Right renal pelvis (tissue), 4 donors: Measurements from ENCODE around the gene SYNDIG1. TPM values are rescaled to one million over a fixed set of nuclear protein-coding genes. Genes with fewer than 3 reads are reported as not detected.

Experiments used
- DNase-seq, 4 donors: peaks; one replicate each; pipeline ENCODE4 v3.0.0-alpha.2; 2013; ENCODE audit warnings: low read depth in 4 of 4, low spot score in 3 of 4, missing footprints in 1 of 4
- polyA plus RNA-seq, 4 donors: library from polyadenylated mRNA; unstranded; fragments of 120-200 nt; gene quantifications; one replicate each; pipeline ENCODE4 v1.2.1, GENCODE V29; 2013; ENCODE audit not compliant: insufficient read length in 4 of 4

Gene SYNDIG1
- polyA plus RNA-seq, 4 donors = 7.9 to 9.8 (median 9.6) TPM

GRCh38 chr20:24518515-24518914 lies 49.1 kb downstream of the SYNDIG1 start:
- DNase-seq = no peak

- DNase-seq = no peak
Observed at GRCh38 chr20:24519476-24519875, 50.0 kb downstream of the SYNDIG1 start.

GRCh38 chr20:24521032-24521431 lies 51.6 kb downstream of the SYNDIG1 start:
- DNase-seq = no peak

GRCh38 chr20:24522452-24523330 lies 53.3 kb downstream of the SYNDIG1 start:
- no peak for DNase-seq

- DNase-seq = no peak
Observed at GRCh38 chr20:24523661-24524060, 54.2 kb downstream of the SYNDIG1 start.

- no peak for DNase-seq
Observed at GRCh38 chr20:24528583-24529368, 59.3 kb downstream of the SYNDIG1 start.

- DNase-seq = no peak
Observed at GRCh38 chr20:24529369-24529719, 59.9 kb downstream of the SYNDIG1 start.

- DNase-seq = no peak
Observed at GRCh38 chr20:24530131-24530680, 60.8 kb downstream of the SYNDIG1 start.

GRCh38 chr20:24531202-24531601 lies 61.8 kb downstream of the SYNDIG1 start:
- DNase-seq = no peak

GRCh38 chr20:24531631-24532419 lies 62.4 kb downstream of the SYNDIG1 start:
- DNase-seq = no peak

GRCh38 chr20:24533449-24533848 lies 64.0 kb downstream of the SYNDIG1 start:
- DNase-seq = no peak

GRCh38 chr20:24534282-24534681 lies 64.9 kb downstream of the SYNDIG1 start:
- DNase-seq = no peak

- DNase-seq = no peak
Observed at GRCh38 chr20:24535941-24536730, 66.7 kb downstream of the SYNDIG1 start.

GRCh38 chr20:24537210-24537609 lies 67.8 kb downstream of the SYNDIG1 start:
- DNase-seq = no peak

GRCh38 chr20:24542721-24543120 lies 73.3 kb downstream of the SYNDIG1 start:
- no peak for DNase-seq

- no peak for DNase-seq
Observed at GRCh38 chr20:24543168-24543567, 73.7 kb downstream of the SYNDIG1 start.

GRCh38 chr20:24543741-24544140 lies 74.3 kb downstream of the SYNDIG1 start:
- DNase-seq = no peak

GRCh38 chr20:24544371-24544770 lies 74.9 kb downstream of the SYNDIG1 start:
- no peak for DNase-seq

GRCh38 chr20:24545168-24545567 lies 75.7 kb downstream of the SYNDIG1 start:
- no peak for DNase-seq
